HPDE6-E6E7 (cell line): ENCODE data around the gene ZMYND11.
"Not testable (repeated sequence)": the region's sequence is repeated elsewhere in the genome, so short reads cannot be mapped to it uniquely, and the experiment has no call there.

Source experiments
- DNase-seq: peaks from one replicate; pipeline ENCODE4 v3.0.0; 2011; ENCODE audit warnings: missing footprints; ENCODE audit errors: extremely low spot score

Gene ZMYND11

DNA sequence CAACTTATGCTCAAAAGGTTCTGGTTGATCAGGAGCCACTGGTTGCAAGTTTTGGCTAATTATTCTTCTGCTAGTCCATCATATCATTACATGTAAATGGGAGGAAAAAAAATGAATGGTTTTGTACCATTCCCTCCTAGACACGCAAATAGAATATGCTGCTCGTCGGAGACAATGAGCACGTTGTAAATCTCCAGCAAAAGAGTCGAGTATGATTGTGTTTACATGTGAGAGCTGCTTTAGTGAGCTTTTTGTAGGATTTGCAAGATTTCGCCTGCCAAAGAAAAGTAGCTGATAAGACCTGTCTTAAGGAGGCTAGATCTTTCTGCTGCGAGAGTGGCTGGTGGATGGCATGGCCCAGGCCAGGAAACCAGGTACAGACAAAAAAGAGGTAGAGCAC lies 109.0 kb downstream of the ZMYND11 start:
- no peak for DNase-seq

DNA sequence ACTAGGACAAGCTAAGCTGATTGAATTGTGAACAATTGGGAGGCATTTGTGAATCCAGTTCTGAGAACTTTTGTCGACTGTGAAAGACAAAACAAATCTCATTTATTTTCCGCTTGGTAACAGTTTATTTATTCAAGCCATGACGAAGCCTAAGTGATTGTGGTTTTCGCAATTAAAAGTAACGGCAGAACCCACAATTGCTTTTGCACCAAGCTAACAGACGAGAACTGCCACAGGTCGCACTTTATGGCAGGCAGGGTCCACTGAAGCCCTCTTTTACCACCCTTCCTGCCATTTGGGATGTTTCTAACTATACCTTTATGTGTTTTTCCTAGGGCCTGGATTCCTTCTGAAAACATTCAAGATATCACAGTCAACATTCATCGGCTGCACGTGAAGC lies 111.2 kb downstream of the ZMYND11 start:
- no peak for DNase-seq

DNA sequence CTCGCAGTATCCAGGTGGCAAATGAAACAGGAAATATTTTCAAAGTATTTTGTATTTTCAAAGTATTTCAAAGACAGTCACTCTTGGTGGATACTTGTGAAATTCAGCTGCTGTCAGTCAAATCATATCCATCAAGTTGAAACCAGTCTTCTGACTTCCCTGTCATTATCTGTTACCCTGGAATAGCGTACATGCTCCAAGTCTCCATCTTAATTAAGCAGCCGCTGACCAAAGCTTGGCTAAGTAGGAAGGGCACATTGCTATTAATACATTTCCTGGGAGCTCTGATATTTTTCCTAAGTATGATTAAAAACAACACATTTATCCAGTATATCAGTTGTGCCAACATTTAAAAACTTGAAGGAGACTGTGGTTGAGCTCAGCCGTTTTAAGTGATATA lies 112.2 kb downstream of the ZMYND11 start:
- DNase-seq: no peak

DNA sequence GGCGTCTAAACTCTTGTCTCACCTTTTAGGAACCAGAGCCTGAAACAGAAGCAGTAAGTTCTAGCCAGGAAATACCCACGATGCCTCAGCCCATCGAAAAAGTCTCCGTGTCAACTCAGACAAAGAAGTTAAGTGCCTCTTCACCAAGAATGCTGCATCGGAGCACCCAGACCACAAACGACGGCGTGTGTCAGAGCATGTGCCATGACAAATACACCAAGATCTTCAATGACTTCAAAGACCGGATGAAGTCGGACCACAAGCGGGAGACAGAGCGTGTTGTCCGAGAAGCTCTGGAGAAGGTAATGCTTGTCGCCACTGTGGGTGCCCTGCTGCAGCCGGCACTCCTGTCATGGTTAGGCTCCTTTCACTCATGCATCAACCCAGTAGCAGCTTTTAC lies 113.1 kb downstream of the ZMYND11 start:
- no peak for DNase-seq

DNA sequence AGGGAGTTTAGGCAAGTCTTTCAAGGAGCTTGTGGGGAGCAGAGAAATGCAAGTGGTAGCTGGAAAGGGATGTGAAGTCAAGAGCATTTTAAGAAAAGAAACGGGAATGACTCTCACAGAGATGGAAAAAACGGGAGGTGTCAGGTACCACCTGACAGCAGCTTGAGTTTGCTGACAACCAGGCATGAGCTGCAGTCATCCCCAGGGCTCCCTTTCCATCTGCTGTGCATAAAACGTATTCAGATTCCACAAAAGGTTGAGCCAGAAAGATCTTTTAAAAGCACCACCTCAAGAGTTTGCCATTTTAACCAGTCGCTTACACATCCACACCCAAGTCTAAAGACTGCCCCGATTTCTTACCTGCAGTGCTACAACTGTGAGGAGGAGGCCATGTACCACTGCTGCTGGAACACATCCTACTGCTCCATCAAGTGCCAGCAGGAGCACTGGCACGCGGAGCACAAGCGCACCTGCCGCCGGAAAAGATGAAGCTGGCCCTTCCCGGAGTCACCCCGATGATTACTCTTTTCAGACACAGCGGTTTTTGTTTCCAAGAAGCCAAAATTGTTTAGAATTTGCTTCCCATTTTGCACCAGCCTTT lies 116.8 kb downstream of the ZMYND11 start:
- DNase-seq: no peak

DNA sequence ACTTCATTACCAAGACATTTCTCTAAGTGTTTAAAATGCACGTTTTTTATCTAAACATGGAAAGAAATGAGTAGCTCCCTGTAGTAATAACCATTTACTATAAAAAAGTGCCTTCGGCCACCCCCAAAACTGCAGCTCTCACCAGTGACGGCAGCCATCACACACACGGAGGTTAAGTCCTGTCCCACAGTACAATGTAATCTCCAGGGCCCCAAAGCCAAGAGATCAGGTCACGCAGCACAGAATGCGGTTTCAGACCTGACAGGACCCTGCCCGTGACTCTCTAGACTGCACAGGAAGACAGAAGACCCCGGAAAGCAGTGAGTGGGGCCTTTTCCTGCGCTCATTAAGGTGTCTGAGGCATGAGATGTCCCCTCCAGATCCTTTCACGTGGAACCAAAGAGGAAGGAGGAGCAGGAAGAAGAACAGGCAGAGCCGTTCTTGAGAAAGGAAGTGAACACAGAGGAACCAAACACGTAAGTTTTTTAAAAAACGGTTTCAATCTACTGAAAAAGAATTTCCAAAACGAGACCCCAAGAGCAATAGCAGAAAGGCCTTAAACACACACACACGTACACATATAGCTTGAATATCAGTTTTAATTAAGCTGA lies 125.7 kb downstream of the ZMYND11 start:
- DNase-seq: no peak

DNA sequence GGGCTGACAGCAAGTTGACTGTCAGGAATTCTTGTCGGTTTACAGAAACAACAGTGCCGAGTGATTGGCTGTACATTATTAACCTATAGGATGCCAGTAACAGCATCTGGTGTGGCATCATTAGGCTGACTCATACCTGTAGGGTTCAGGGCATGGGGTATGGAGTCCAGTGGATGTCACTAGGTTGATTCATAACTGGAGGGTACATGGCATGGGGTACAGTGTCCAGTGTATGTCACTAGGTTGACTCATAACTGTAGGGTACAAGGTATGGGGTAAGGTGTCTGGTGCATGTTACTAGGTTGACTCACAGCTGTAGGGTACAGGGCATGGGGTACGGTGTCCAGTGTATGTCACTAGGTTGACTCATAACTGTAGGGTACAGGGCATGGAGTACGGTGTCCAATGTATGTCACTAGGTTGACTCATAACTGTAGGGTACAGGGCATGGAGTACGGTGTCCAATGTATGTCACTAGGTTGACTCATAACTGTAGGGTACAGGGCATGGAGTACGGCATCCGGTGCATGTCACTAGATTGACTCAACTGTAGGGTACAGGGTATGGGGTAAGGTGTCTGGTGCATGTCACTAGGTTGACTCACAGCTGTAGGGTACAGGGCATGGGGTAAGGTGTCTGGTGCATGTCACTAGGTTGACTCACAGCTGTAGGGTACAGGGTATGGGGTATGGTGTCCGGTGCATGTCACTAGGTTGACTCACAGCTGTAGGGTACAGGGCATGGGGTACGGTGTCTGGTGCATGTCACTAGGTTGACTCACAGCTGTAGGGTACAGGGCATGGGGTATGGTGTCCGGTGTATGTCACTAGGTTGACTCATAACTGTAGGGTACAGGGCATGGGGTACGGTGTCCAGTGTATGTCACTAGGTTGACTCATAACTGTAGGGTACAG lies 129.2 kb downstream of the ZMYND11 start:
- not testable (repeated sequence) for DNase-seq

DNA sequence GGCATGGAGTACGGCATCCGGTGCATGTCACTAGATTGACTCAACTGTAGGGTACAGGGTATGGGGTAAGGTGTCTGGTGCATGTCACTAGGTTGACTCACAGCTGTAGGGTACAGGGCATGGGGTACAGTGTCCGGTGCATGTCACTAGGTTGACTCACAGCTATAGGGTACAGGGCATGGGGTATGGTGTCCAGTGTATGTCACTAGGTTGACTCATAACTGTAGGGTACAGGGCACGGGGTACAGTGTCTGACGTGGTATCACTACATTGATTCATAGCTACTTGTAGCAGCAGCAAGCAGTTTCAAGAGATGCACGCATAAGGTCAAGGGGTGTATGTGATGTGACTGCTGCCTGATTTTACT lies 129.8 kb downstream of the ZMYND11 start:
- DNase-seq: not testable (repeated sequence)

DNA sequence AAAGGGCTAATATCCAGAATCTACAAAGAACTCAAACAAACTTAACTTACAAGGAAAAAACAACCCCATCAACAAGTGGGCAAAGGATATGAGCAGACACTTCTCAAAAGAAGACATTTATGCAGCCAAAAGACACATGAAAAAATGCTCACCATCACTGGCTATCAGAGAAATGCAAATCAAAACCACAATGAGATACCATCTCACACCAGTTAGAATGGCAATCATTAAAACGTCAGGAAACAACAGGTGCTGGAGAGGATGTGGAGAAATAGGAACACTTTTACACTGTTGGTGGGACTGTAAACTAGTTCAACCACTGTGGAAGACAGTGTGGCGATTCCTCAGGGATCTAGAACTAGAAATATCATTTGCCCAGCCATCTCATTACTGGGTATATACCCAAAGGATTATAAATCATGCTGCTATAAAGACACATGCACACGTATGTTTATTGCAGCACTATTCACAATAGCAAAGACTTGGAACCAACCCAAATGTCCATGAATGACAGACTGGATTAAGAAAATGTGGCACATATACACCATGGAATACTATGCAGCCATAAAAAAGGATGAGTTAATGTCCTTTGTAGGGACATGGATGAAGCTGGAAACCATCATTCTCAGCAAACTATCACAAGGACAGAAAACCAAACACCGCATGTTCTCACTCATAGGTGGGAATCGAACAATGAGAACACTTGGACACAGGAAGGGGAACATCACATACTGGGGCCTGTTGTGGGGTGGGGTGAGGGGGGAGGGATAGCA lies 130.7 kb downstream of the ZMYND11 start:
- DNase-seq: not testable (repeated sequence)

DNA sequence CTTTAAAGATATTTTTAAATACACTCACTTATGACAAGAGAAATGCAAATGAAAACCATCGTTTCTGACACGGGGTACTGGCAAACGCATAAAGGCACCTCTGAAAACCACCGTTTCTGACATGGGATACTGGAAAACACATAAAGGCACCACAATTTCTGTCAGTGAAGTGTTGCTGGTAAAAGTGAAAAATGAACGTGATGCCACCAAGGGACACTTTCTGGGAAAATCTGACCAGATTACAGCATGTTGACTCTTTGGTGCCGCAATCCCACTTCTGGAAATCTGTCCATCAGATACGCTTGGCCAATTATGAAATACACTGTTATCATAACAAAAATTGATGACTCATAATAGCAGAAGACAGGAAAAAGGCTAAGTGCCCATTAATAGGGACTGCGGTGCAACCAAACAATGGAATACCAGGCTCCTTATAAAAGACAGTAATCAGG lies 131.7 kb downstream of the ZMYND11 start:
- peak; percentile 1 for DNase-seq

DNA sequence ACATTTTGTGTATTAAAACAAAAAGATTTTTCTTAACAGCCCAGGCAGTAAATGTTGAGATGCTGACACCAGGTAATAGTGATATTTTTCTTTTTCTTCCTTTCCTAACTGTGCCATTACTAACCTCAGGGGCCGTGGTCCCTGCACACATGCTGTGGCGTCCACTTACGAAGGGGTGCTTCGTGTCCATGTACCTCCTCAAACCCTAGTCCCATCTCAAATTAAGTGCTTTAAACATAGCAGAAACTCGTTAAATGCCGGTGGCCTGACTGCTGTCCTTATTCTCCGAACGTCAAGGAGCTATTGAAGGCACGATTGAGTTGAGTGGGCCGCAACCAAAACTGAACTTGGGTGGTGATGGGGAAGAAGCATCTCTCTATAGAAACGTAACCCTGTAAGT lies 132.4 kb downstream of the ZMYND11 start:
- DNase-seq: no peak

DNA sequence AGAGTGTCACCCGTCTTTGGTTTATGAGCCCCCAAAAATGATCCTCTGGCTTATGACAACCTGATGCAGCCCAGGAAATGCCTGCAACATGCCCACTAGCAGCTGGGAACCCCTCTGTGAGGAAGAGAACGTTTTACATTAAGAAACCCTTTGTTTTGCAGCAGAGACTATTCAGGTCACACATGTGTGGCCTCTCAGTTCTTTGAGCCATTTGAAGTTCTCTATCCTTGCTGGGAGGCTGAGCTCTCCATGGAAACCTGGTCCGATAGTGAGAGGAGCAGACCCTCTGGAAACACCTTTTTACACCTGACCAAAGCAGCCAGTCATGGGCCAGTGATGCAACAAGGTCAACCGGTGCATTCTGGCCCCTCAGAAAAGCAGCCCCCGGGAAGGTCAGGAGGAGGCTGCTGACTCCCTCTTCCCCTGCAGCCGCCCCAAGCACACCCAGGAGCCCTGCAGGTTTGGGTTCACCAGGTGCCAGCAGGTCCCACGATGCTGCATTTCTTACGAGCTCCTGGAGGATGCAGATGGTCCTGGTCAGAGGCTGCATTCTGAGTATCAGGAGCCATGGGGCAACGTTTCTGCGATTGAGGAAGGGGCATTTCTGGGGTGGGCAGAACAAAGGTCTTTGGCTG lies 134.3 kb downstream of the ZMYND11 start:
- no peak for DNase-seq

DNA sequence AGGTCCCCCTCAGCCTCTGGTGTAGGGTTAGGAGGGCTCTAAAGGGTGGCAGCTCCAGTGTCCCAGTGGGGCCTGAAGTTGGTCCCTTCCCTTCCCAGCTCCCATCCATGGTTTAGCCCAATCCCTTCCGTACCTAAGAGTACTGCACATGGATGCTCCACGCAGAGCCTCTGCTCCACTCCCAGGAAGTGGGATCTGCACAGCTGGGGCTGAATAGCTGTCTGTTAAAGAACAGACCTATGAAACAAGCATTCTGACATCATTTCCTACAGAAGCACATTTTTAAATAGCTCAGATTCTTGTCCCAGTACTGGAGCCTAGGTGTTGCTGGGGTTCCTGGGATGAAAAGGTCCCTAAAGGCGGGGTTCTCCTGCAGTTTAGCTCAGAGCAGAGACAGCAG lies 135.9 kb downstream of the ZMYND11 start:
- DNase-seq: no peak

DNA sequence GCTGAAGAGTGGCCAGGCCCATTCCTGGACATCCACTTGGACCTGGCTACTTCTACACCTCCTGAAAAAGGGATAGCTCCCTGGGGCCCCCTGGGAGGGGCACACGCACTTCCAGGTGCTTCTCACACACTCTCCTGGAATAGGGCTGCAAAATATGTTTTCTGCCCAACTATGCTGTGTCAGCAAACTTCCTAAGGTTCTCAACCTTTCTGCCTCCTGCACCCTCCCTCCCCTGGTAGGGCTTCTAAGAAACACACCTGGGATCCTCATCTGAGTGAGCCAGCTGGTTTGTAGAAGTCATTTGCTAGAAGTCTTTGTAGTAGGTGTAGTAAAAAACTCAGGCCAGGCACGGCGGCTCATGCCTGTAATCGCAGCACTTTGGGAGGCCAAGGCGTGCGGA lies 136.5 kb downstream of the ZMYND11 start:
- no peak for DNase-seq

DNA sequence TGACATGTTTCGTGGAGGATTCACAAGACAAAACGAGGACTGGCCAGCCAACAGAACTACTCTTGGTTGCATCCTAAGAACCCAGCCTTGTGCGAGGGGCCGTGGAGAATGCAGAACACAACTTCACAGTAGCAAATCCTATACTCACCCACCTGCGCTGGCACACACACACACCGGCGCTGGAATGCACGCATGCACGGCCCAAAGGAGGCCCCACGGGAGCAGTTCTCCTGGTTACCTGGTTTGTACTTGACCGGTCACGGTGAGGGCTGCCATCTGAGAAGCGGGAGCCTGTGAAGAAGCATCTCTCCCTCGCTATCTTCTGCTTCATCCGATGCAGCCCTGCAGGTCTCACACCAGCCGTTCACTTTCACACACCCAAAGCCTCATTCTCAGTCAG lies 137.8 kb downstream of the ZMYND11 start:
- no peak for DNase-seq

DNA sequence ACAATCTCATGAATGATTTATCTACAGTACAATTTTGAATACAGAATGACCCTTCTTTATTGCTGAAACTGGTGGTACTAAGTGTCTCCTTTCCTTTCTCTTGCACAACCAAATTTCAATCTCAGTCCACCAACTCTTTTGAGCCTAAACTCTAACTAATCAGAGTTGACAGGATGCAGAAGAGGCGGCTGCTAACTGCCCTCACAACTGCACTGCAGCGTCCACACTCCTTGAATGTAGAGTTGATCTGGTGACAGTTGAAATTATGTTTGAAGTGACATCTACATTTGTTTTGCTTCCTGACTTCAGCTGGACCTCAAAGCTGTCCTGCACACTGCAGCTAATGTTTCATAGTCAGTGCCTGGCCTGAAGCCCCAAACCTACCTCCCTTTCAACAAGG lies 139.6 kb downstream of the ZMYND11 start:
- DNase-seq: no peak

DNA sequence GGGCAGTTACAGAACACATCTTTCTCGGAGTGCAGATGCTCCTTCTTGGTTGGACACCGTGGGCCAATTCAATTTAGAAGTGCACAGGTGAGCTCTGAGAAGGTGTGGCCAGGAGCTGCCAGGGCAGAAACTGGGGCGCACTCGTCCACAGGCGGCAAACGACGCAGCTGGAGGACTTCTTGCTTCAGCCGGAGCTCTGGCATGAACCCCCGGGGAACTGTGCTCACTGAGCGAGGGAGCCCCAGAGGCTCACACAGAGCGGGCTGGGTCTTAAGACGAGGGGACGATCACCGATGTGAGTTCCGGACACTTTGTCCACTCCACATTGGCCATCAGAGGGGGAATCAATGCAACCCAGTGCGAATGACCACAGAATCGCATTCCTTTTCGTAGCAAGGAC lies 140.4 kb downstream of the ZMYND11 start:
- DNase-seq: no peak

DNA sequence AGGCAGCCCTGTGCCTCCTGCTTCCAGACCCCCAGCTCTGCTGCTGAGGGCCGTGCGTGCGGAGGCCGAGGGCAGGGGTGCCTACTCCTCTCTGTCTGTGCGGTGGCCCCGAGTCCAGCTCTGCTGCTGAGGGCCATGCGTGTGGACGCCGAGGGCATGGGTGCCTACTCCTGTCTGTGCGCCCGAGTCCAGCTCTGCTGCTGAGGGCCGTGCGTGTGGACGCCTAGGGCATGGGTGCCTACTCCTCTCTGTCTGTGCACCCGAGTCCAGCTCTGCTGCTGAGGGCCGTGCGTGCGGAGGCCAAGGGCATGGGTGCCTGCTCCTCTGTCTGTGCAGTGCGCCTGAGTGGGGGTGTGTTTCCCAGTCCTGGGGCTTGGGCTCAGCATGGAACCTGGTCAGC lies 142.7 kb downstream of the ZMYND11 start:
- no peak for DNase-seq

DNA sequence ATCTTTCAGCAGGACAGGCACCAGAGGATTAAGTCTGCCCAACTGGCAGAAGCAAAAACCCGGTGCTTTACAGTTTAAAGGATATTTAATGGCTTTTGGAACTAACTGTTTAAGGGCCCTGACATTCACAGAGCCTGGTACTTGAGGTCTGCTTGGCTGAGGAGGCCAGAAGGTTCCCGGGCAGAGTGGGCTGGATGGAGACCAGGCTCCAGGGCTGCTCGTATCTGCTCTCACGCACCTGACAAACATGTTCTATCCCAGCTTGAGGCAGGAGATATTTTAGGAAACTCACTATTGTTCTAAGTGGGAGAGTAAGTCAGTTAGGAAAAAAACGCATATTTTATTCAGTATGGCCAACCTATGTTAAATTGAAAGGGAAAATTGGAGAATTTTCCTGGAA lies 143.5 kb downstream of the ZMYND11 start:
- no peak for DNase-seq

DNA sequence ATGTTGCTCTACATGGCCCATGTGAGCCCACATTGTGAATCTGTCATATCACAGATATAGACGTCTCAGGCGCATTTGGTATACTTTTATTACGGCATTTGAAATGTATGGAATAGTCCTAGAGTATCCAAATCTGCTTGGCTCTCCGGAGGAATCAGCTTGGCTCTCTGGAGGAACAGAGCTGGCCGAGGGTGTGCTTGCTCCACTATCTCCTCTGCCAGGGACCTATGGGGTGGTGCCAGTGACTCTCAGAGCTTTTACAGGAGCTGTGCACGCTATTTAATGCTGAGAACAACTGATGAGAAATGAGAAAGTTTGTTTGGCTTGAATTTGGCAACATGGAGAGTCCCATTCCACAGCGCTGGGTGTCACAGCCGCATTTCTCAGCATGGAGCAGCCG lies 144.0 kb downstream of the ZMYND11 start:
- no peak for DNase-seq

DNA sequence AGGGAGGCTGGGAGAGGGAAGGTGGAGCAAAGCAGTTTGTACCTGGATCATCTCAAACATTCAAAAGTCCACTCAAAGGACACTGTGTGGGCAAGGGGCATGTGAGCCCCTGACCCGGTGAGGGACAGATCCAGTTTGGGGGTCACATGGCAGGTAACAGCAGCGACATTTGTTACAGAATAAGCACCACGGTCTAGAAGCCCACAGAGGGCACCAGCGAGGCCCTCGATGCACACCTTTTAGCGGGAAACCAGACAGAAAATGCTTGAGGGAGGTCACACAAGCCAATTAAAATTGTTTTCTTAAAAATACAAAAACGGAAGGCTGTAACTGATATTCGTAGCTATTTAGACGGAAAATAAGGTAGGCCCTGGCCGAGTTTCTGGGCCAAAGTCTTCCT lies 144.4 kb downstream of the ZMYND11 start:
- DNase-seq: no peak
